GM19324 (cell line): ENCODE measurements around the gene EXOSC10.
"Not testable (repeated sequence)": the region's sequence is repeated elsewhere in the genome, so short reads cannot be mapped to it uniquely, and the experiment has no call there.

Source experiments
- ATAC-seq: cut with Tn5 transposase; IDR thresholded peaks from one replicate; pipeline ENCODE4 v1.9.1; 2021; ENCODE audit warnings: mild to moderate bottlenecking, moderate library complexity; ENCODE audit not compliant: unreplicated experiment, low FRiP score

The EXOSC10 gene

DNA sequence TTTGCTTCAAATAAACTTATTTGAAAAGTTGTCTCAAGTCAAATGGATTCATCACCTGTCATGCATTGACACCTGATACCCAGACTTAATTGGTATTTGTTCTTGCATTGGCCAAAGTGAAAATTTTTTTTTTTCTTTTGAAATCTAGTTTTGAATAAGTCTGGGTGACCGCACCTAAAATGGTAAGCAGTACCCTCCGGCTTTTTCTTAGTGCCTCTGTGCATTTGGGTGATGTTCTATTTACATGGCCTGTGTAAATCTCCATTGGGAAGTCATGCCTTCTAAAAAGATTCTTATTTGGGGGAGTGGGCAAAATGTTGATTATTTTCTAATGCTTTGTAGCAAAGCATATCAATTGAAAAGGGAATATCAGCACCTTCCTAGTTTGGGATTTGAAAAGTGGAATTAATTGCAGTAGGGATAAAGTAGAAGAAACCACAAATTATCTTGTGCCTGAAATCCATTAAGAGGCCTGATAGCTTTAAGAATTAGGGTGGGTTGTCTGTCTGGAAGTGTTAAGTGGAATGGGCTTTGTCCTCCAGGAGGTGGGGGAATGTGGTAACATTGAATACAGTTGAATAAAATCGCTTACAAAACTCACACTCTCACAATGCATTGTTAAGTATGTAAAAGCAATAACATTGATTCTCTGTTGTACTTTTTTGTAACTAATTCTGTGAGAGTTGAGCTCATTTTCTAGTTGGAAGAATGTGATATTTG is 75.4 kb downstream of the EXOSC10 start:
- no peak for ATAC-seq

DNA sequence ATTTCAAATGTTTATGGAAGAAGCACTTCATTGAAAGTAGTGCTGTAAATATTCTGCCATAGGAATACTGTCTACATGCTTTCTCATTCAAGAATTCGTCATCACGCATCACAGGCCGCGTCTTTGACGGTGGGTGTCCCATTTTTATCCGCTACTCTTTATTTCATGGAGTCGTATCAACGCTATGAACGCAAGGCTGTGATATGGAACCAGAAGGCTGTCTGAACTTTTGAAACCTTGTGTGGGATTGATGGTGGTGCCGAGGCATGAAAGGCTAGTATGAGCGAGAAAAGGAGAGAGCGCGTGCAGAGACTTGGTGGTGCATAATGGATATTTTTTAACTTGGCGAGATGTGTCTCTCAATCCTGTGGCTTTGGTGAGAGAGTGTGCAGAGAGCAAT is 76.5 kb downstream of the EXOSC10 start:
- no peak for ATAC-seq

GRCh38 chr1:11019971-11020370 is 79.7 kb downstream of the EXOSC10 start:
- ATAC-seq: no peak

GRCh38 chr1:11019358-11019757 is 80.3 kb downstream of the EXOSC10 start:
- not testable (repeated sequence) for ATAC-seq
